H9 (cell line): ENCODE results near the gene NACC1. TPM values are rescaled to one million over a fixed set of nuclear protein-coding genes. Genes with fewer than 3 reads are reported as not detected.

Source experiments
- DNase-seq: peaks from one replicate; pipeline ENCODE4 v3.0.0-alpha.2; 2017
- H2AFZ ChIP-seq: one replicate; pipeline ENCODE4 v1.6.1; 2013; ENCODE audit warnings: mild to moderate bottlenecking, low read length, control low read depth, moderate library complexity
- H2AK5ac ChIP-seq: 2 replicates; pipeline ENCODE4 v1.6.1; 2013; ENCODE audit warnings: low read length, control low read depth, mixed read lengths; ENCODE audit not compliant: insufficient read length
- H2BK120ac ChIP-seq: one replicate; pipeline ENCODE4 v1.6.1; 2013; ENCODE audit warnings: low read depth, mild to moderate bottlenecking, low read length, control low read depth, inconsistent platforms; ENCODE audit not compliant: poor library complexity, severe bottlenecking
- H2BK12ac ChIP-seq: 2 replicates; pipeline ENCODE4 v1.6.1; 2013; ENCODE audit warnings: low read length, control low read depth, mixed read lengths, low read depth; ENCODE audit not compliant: insufficient read length
- H2BK15ac ChIP-seq: 2 replicates; pipeline ENCODE4 v1.6.1; 2013; ENCODE audit warnings: low read depth, low read length, control low read depth
- H2BK20ac ChIP-seq: one replicate; pipeline ENCODE4 v1.6.1; 2013; ENCODE audit warnings: low read depth, mild to moderate bottlenecking, low read length, control low read depth, inconsistent platforms; ENCODE audit not compliant: poor library complexity, severe bottlenecking
- H2BK5ac ChIP-seq: 2 replicates; pipeline ENCODE4 v1.6.1; 2013; ENCODE audit warnings: low read length, control low read depth, mixed read lengths; ENCODE audit not compliant: insufficient read length
- H3K14ac ChIP-seq: 2 replicates; pipeline ENCODE4 v1.6.1; 2013; ENCODE audit warnings: low read length, control low read depth; ENCODE audit not compliant: insufficient read depth
- H3K18ac ChIP-seq: 2 replicates; pipeline ENCODE4 v1.6.1; 2013; ENCODE audit warnings: low read depth, mild to moderate bottlenecking, mixed read lengths, low read length, control low read depth; ENCODE audit not compliant: insufficient read length
- H3K23ac ChIP-seq: 2 replicates; pipeline ENCODE4 v1.6.1; 2013; ENCODE audit warnings: low read length, control low read depth, mixed read lengths, low read depth; ENCODE audit not compliant: insufficient read length
- H3K23me2 ChIP-seq: 2 replicates; pipeline ENCODE4 v1.6.1; 2013; ENCODE audit warnings: low read depth, mild to moderate bottlenecking, mixed read lengths, low read length, control low read depth; ENCODE audit not compliant: insufficient read length, poor library complexity, severe bottlenecking
- H3K27ac ChIP-seq: 2 replicates; pipeline ENCODE4 v1.5.1; 2013; ENCODE audit warnings: low read length, control low read depth, mixed read lengths, low read depth; ENCODE audit not compliant: insufficient read length
- H3K27me3 ChIP-seq: 2 replicates; pipeline ENCODE4 v1.6.1; 2013; ENCODE audit warnings: low read length, control low read depth, inconsistent platforms; ENCODE audit not compliant: insufficient read depth
- H3K4ac ChIP-seq: 2 replicates; pipeline ENCODE4 v1.6.1; 2013; ENCODE audit warnings: low read depth, mild to moderate bottlenecking, control low read depth, inconsistent platforms, low read length, moderate library complexity
- H3K4me1 ChIP-seq: 2 replicates; pipeline ENCODE4 v1.6.1; 2013; ENCODE audit warnings: low read length, control low read depth, inconsistent platforms; ENCODE audit not compliant: insufficient read depth
- H3K4me2 ChIP-seq: 2 replicates; pipeline ENCODE4 v1.6.1; 2013; ENCODE audit warnings: low read length, control low read depth, mixed read lengths; ENCODE audit not compliant: insufficient read length, insufficient read depth
- H3K56ac ChIP-seq: 2 replicates; pipeline ENCODE4 v1.6.1; 2013; ENCODE audit warnings: low read depth, mild to moderate bottlenecking, mixed read lengths, low read length, control low read depth; ENCODE audit not compliant: insufficient read length
- H3K79me1 ChIP-seq: 2 replicates; pipeline ENCODE4 v1.6.1; 2013; ENCODE audit warnings: low read depth, mild to moderate bottlenecking, moderate library complexity, low read length, control low read depth, inconsistent platforms; ENCODE audit not compliant: insufficient read depth, poor library complexity, severe bottlenecking
- H3K79me2 ChIP-seq: 2 replicates; pipeline ENCODE4 v1.6.1; 2013; ENCODE audit warnings: low read length, control low read depth, inconsistent platforms; ENCODE audit not compliant: insufficient read depth
- H3K9ac ChIP-seq: 2 replicates; pipeline ENCODE4 v1.6.1; 2013; ENCODE audit warnings: low read length, control low read depth, mixed read lengths; ENCODE audit not compliant: insufficient read length; ENCODE audit errors: extremely low read depth
- H3K9me3 ChIP-seq: one replicate; pipeline ENCODE4 v1.6.1; 2013; ENCODE audit warnings: low read depth, low read length, inconsistent platforms; ENCODE audit not compliant: control insufficient read depth
- H3T11ph ChIP-seq: one replicate; pipeline ENCODE4 v1.6.1; 2013; ENCODE audit warnings: mild to moderate bottlenecking, low read length, control low read depth, inconsistent platforms
- H4K20me1 ChIP-seq: one replicate; pipeline ENCODE4 v1.6.1; 2013; ENCODE audit not compliant: control insufficient read depth, insufficient read length, insufficient read depth
- H4K5ac ChIP-seq: 2 replicates; pipeline ENCODE4 v1.6.1; 2013; ENCODE audit warnings: low read depth, mild to moderate bottlenecking, mixed read lengths, low read length, control low read depth; ENCODE audit not compliant: insufficient read length
- H4K8ac ChIP-seq: replicated peaks from 2 replicates; pipeline ENCODE4 v1.6.1; 2013; ENCODE audit warnings: low read length, control low read depth, mixed read lengths, low read depth; ENCODE audit not compliant: insufficient read length
- H4K91ac ChIP-seq: 2 replicates; pipeline ENCODE4 v1.6.1; 2013; ENCODE audit warnings: low read depth, mild to moderate bottlenecking, moderate library complexity, mixed read lengths, low read length, control low read depth; ENCODE audit not compliant: insufficient read length
- H3K27ac Mint-ChIP-seq, 3 experiments: 2 replicates in 2 of 3; 3 replicates in 1 of 3; pipeline ENCODE4 v1.8.0; 2020 to 2021; ENCODE audit warnings: mixed read lengths in 3 of 3, mild to moderate bottlenecking in 1 of 3, moderate library complexity in 1 of 3
- H3K27me3 Mint-ChIP-seq: 2 replicates; pipeline ENCODE4 v1.8.0; 2021; ENCODE audit warnings: low read depth, mild to moderate bottlenecking, moderate library complexity, mixed read lengths
- H3K36me3 Mint-ChIP-seq, 3 experiments: 2 replicates in 2 of 3; 3 replicates in 1 of 3; pipeline ENCODE4 v1.8.0; 2020 to 2021; ENCODE audit warnings: low read depth in 3 of 3, mixed read lengths in 3 of 3; ENCODE audit not compliant: insufficient read depth in 1 of 3
- H3K4me1 Mint-ChIP-seq, 2 experiments: 2 replicates each; pipeline ENCODE4 v1.8.0; 2020; ENCODE audit warnings: mixed read lengths in 2 of 2
- H3K4me3 Mint-ChIP-seq, 2 experiments: 2 replicates in 1 of 2; 3 replicates in 1 of 2; pipeline ENCODE4 v1.8.0; 2020 to 2021; ENCODE audit warnings: mild to moderate bottlenecking in 2 of 2, mixed read lengths in 2 of 2, moderate library complexity in 1 of 2
- H3K9me3 Mint-ChIP-seq, 2 experiments: 2 replicates in 1 of 2; 3 replicates in 1 of 2; pipeline ENCODE4 v1.8.0; 2020; ENCODE audit warnings: mild to moderate bottlenecking in 2 of 2, mixed read lengths in 2 of 2, moderate library complexity in 1 of 2
- CTCF ChIP-seq: fragments of 200-600 bp; sonication (generic); conservative IDR thresholded peaks from 3 replicates; pipeline ENCODE4 v1.8.0; 2021; ENCODE audit warnings: antibody characterized with exemption, mild to moderate bottlenecking
- WGBS: extraction: QIAGEN DNeasy Blood & Tissue Kit; methylation state at CpG from one replicate; pipeline ENCODE4 v1.1.7; 2013; ENCODE audit warnings: missing lambda C conversion rate, low lambda C conversion rate, mixed read lengths; ENCODE audit not compliant: insufficient read length; ENCODE audit errors: extremely low coverage; 5-methylcytosine and 5-hydroxymethylcytosine counted together
- total RNA-seq: library from RNA; stranded (reverse); gene quantifications from 2 replicates; pipeline ENCODE4 v1.2.1, GENCODE V29; 2021

The NACC1 gene
- total RNA-seq, 1 experiment from 2014 or later: 198 TPM

DNA sequence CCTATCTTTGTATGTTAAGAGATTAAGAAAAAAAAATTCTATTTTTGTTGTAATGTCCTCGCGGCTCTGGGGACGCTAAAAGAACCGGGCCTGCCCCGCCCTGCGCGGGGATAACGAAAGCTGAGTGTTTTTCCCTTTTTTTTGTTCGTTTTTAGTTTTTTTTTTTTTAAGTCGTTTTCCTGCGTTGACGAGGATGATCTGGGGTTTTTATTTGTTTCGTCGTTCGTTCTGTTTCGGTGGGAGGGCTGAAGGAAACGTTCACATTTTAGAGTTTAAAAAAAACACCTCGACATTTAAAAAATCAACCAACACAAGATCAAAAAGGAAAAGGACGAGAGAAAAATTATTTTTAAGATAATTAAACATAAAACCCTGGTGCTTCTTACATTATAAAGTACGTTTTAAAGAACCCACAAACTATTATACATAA, 21.0 kb upstream of the NACC1 start:
- H2BK120ac ChIP-seq: no peak overlapping the region
- H3K4me2 ChIP-seq: no peak overlapping the region
- DNase-seq: no peak
- no peaks in the 10 kb centered on the region for H3K79me1 ChIP-seq
- no peak overlapping the region for H3K9ac ChIP-seq
- no peak overlapping the region for H3K14ac ChIP-seq
- no peak overlapping the region for H2BK15ac ChIP-seq
- H3K27me3 Mint-ChIP-seq: peaks cover 88% of the 10 kb centered on the region
- no peaks in the 10 kb centered on the region for H3K4me1 ChIP-seq
- no CpG with 5 or more reads among the region's 20 CpGs for WGBS
- peaks cover 0 to 3% (median 0%) of the 10 kb centered on the region in 3 experiments; a peak in 2 of 7 replicates for H3K36me3 Mint-ChIP-seq
- no peak overlapping the region for H3K23ac ChIP-seq
- H4K5ac ChIP-seq: no peak overlapping the region
- no peak overlapping the region for H3K27ac ChIP-seq
- H4K20me1 ChIP-seq: no peaks in the 10 kb centered on the region
- no peak overlapping the region for H2AK5ac ChIP-seq
- no peak overlapping the region for H3K4ac ChIP-seq
- no peak overlapping the region for H4K91ac ChIP-seq
- no peak overlapping the region for H2BK12ac ChIP-seq
- H3K27me3 ChIP-seq: peaks cover 39% of the 10 kb centered on the region; the same call in 1 of the 2 replicates
- H3K27ac Mint-ChIP-seq: no peak overlapping the region
- H3K23me2 ChIP-seq: peaks cover 13% of the 10 kb centered on the region
- no peak overlapping the region for H2AFZ ChIP-seq
- TF ChIP-seq CTCF: no peak
- no peak overlapping the region for H3K56ac ChIP-seq
- H3T11ph ChIP-seq: no peak overlapping the region
- H3K9me3 Mint-ChIP-seq: peaks cover 7% of the 10 kb centered on the region in 2 experiments; a peak in 4 of 5 replicates
- peak overlapping the region in 1 of 2 experiments; percentile 5; a peak in 2 of 5 replicates for H3K4me3 Mint-ChIP-seq
- no peak overlapping the region for H2BK20ac ChIP-seq
- H3K4me1 Mint-ChIP-seq: peaks cover 29 to 44% of the 10 kb centered on the region in 2 experiments
- H3K18ac ChIP-seq: no peak overlapping the region
- no peaks in the 10 kb centered on the region for H3K9me3 ChIP-seq
- no peaks in the 10 kb centered on the region for H3K79me2 ChIP-seq
- no peak overlapping the region for H2BK5ac ChIP-seq
- no peak overlapping the region for H4K8ac ChIP-seq
